SK-N-SH treated with all-trans-retinoic acid at 6 μM for 48 hours (cell line): ENCODE results near the gene TMBIM1.

Experiments used
- ARNTL ChIP-seq: fragments of 450-650 bp; formaldehyde crosslinking; IDR thresholded peaks from 2 replicates; pipeline ENCODE4 v1.5.0; 2020; ENCODE audit warnings: low read depth, mild to moderate bottlenecking, moderate library complexity, borderline replicate concordance
- CSDC2 ChIP-seq: fragments of 250-450 bp; sonication (Bioruptor Pico); IDR thresholded peaks from 2 replicates; pipeline ENCODE4 v1.5.0; 2020; ENCODE audit warnings: mild to moderate bottlenecking, moderate library complexity
- ESRRG ChIP-seq: fragments of 250-450 bp; sonication (Bioruptor Pico); IDR thresholded peaks from 2 replicates; pipeline ENCODE4 v1.6.1; 2021; ENCODE audit warnings: mild to moderate bottlenecking
- GLIS3 ChIP-seq: fragments of 250-450 bp; sonication (Bioruptor Pico); IDR thresholded peaks from 2 replicates; pipeline ENCODE4 v1.5.0; 2020; ENCODE audit warnings: mild to moderate bottlenecking, moderate library complexity
- ZNF565 ChIP-seq: fragments of 450-650 bp; formaldehyde crosslinking; conservative IDR thresholded peaks from 2 replicates; pipeline ENCODE4 v1.5.0; 2020; ENCODE audit warnings: low read depth, mild to moderate bottlenecking, moderate library complexity

GRCh38 chr2:218266316-218266979 is 25.9 kb downstream of the TMBIM1 start:
- TF ChIP-seq ESRRG (CRISPR knock-in tag) = no peak
- TF ChIP-seq CSDC2 (CRISPR knock-in tag) = no peak
- no peak for TF ChIP-seq ARNTL (CRISPR knock-in tag)
- TF ChIP-seq ZNF565 (CRISPR knock-in tag) = no peak
- no peak for TF ChIP-seq GLIS3 (CRISPR knock-in tag)
